ENCODE data around the gene PRKCB. TPM values are rescaled to one million over a fixed set of nuclear protein-coding genes. Genes with fewer than 3 reads are reported as not detected.

The PRKCB gene
- total RNA-seq, 6 donors from 2014 or later = 9.6 to 28.0 (median 13.9) TPM

GRCh38 chr16:23990507-23990906 lies 154.7 kb downstream of the PRKCB start:
- Histone ChIP-seq H3K36me3 (no peaks in the 10 kb centered on the region), H3K9me3 (no peaks in the 10 kb centered on the region), H3K27ac (no peak overlapping the region), H3K4me1 (no peaks in the 10 kb centered on the region), H3K4me3 (no peak overlapping the region), H3K27me3 (no peaks in the 10 kb centered on the region)
- DNase-seq (no peak), ATAC-seq (ENCODE audit: low FRiP score in 2 of 2) (no peak)
- no peak for TF ChIP-seq CTCF (IDR thresholded peaks at IDR 0.05)
- TF ChIP-seq POLR2AphosphoS5 (IDR thresholded peaks at IDR 0.05) = no peak
- no peak for TF ChIP-seq POLR2A (IDR thresholded peaks at IDR 0.05)
- no peak for TF ChIP-seq EP300 (IDR thresholded peaks at IDR 0.05)
- WGBS, 2 donors = 90 to 91% methylated on average over 3 of the region's 3 CpGs

DNA sequence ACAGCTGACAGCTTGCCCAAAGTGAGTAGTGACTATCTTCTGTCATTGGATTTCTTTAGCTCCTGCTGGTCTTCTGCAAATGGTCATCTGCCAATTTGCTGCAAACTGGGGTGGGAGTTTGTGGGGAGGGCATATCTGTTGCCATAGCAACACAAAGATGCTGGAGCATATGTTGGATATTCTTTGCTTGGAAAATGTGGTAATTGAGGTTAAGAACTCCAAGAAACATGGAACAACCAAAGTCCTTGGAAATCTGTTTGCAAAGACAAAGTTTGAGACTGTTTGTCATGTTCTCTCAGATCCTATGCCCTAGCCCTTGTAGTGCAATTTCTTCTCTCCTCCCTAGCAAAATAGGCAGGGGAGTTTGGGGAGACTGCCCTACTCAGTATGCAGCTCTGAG lies 155.3 kb downstream of the PRKCB start:
- Histone ChIP-seq H3K9me3 (no peaks in the 10 kb centered on the region), H3K4me1 (no peaks in the 10 kb centered on the region), H3K4me3 (no peak overlapping the region), H3K27me3 (no peaks in the 10 kb centered on the region), H3K36me3 (no peaks in the 10 kb centered on the region), H3K27ac (no peak overlapping the region)
- DNase-seq = no peak
- ATAC-seq (ENCODE audit: low FRiP score in 2 of 2) = no peak
- no peak for TF ChIP-seq EP300 (IDR thresholded peaks at IDR 0.05)
- TF ChIP-seq POLR2A (IDR thresholded peaks at IDR 0.05) = no peak
- TF ChIP-seq CTCF (IDR thresholded peaks at IDR 0.05) = no peak
- no peak for TF ChIP-seq POLR2AphosphoS5 (IDR thresholded peaks at IDR 0.05)

- H3K4me3 ChIP-seq = no peak overlapping the region
- 82 to 100% methylated on average over 1 of the region's 1 CpG for whole genome bisulfite sequencing, 2 donors
- H3K27ac ChIP-seq = no peak overlapping the region
- H3K4me1 ChIP-seq = no peaks in the 10 kb centered on the region
- ATAC-seq (ENCODE audit: low FRiP score in 2 of 2) = no peak
- H3K27me3 ChIP-seq = no peaks in the 10 kb centered on the region
- H3K9me3 ChIP-seq = no peaks in the 10 kb centered on the region
- no peaks in the 10 kb centered on the region for H3K36me3 ChIP-seq
- no peak for DNase-seq
- TF ChIP-seq EP300 (IDR thresholded peaks at IDR 0.05) = no peak
- no peak for TF ChIP-seq CTCF (IDR thresholded peaks at IDR 0.05)
- TF ChIP-seq POLR2AphosphoS5 (IDR thresholded peaks at IDR 0.05) = no peak
- TF ChIP-seq POLR2A (IDR thresholded peaks at IDR 0.05) = no peak
Observed at GRCh38 chr16:23994615-23995014, 158.8 kb downstream of the PRKCB start.

DNA sequence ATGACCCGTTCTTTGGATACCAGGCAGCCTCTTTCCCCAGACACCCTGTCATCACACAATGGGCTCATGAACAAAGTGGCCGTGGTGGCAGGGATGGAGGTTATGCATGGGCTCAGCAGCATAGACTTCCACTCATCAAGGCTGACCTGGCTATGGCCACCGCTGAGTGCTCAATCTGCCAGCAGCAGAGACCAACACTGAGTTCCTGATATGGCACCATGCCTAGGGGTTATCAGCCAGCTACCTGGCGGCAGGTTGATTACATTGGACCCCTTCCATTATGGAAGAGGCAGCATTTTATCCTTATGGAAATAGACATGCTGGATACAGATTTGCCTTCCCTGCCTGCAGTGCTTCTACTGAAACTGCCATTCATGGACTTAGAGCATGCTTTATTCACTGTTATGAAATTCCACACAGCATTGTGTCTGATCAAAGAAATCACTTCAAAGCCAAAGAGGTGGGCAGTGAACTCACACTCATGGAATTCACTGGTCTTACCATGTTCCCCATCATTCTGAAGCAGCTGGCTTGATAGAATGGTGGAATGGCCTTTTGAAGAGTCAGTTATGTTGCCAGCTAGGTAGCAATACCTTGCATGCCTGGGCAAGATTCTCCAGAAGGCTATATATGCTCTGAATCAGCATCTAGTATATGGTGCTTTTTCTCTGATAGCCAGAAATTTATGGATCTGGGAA lies 160.6 kb downstream of the PRKCB start:
- 91 to 93% methylated on average over 3 to 4 of the region's 4 CpGs for WGBS, 2 donors
- H3K4me1 ChIP-seq = no peaks in the 10 kb centered on the region
- DNase-seq = no peak

More for the DNA sequence above, 160.6 kb downstream of the PRKCB start:
- no peaks in the 10 kb centered on the region for H3K36me3 ChIP-seq
- no peak overlapping the region for H3K27ac ChIP-seq
- no peak for ATAC-seq (ENCODE audit: low FRiP score in 2 of 2)
- no peak overlapping the region for H3K4me3 ChIP-seq
- H3K27me3 ChIP-seq = no peaks in the 10 kb centered on the region
- TF ChIP-seq POLR2A (IDR thresholded peaks at IDR 0.05) (no peak), EP300 (IDR thresholded peaks at IDR 0.05) (no peak), POLR2AphosphoS5 (IDR thresholded peaks at IDR 0.05) (no peak), CTCF (IDR thresholded peaks at IDR 0.05) (no peak)
- H3K9me3 ChIP-seq = no peaks in the 10 kb centered on the region

All from upper lobe of left lung (tissue), 6 donors.